Right cardiac atrium (tissue), 5 donors: ENCODE measurements around the gene THRB. TPM values are rescaled to one million over a fixed set of nuclear protein-coding genes. Genes with fewer than 3 reads are reported as not detected.

Experiments
- ATAC-seq, 2 donors: fragments of 200-7000 bp; cut with Tn5 transposase; one replicate each; pipeline versions ENCODE4 v1.8.0 to v1.9.1; 2020; ENCODE audit warnings: moderate library complexity in 2 of 2, mild to moderate bottlenecking in 1 of 2
- DNase-seq, 3 donors: peaks; one replicate each; pipeline ENCODE4 v3.0.0-alpha.2; 2020
- H3K27ac ChIP-seq: one replicate; pipeline ENCODE4 v1.5.1; 2013; ENCODE audit warnings: mild to moderate bottlenecking, low read length, control low read depth, moderate library complexity
- H3K27me3 ChIP-seq: one replicate; pipeline ENCODE4 v1.6.1; 2013; ENCODE audit not compliant: control insufficient read depth, insufficient read depth
- H3K4me1 ChIP-seq: one replicate; pipeline ENCODE4 v1.6.1; 2013; ENCODE audit warnings: low read length; ENCODE audit not compliant: control insufficient read depth, insufficient read depth
- H3K4me3 ChIP-seq: one replicate; pipeline ENCODE4 v1.5.1; 2013; ENCODE audit warnings: low read length, control low read depth
- H3K9me3 ChIP-seq: one replicate; pipeline ENCODE4 v1.6.1; 2013; ENCODE audit warnings: low read length; ENCODE audit not compliant: control insufficient read depth
- WGBS: extraction: QIAGEN DNeasy Blood & Tissue Kit; methylation state at CpG from one replicate; pipeline ENCODE4 v1.1.7; 2013; 5-methylcytosine and 5-hydroxymethylcytosine counted together
- intact Hi-C, 4 donors: fragments of 100-400 bp; cut with DNase I; formaldehyde crosslinking; loops; one replicate each; pipeline versions ENCODE4 v1.11.0 to v1.14.0; 2022 to 2023
- polyA plus RNA-seq: library from polyadenylated mRNA; stranded (reverse); fragments of 200-250 nt; gene quantifications from one replicate; pipeline ENCODE4 v1.2.3, GENCODE V29; 2013
- total RNA-seq, 4 donors: library from RNA; stranded (reverse); fragmentation: NEBNext Ultra II Directional; extraction: Animal tissue kit (Norgen Biotek cat#: 25700); gene quantifications; one replicate each; pipeline ENCODE4 v1.2.1, GENCODE V29; 2021
- donor health status: healthy with polysubstance abuse.
- donor health status: DM: no; HTN: yes; CAD: no.
- donor health status: DM: no; HTN: no; CAD: no.
- donor health status: DM: no; HTN: yes; CAD: no; lungs with severe emphysema.
- donor health status: DM: yes; HTN: yes; CAD: no.

THRB gene
- total and polyA plus RNA-seq, 5 donors: 5.3 to 25.0 (median 18.5) TPM

- intact Hi-C loops: no loop called here
These were observed 339.9 kb downstream of the THRB start for GRCh38 chr3:24154781-24155180.

GRCh38 chr3:24154013-24154695, 340.5 kb downstream of the THRB start:
- DNase-seq (no peak), ATAC-seq (no peak)
- Histone ChIP-seq H3K9me3 (no peaks in the 10 kb centered on the region), H3K4me1 (peaks cover 2% of the 10 kb centered on the region), H3K27me3 (no peaks in the 10 kb centered on the region), H3K4me3 (no peak overlapping the region), H3K27ac (no peak overlapping the region)
- 91% methylated on average over 2 of the region's 2 CpGs for WGBS
- intact Hi-C loops: no loop called here

More at GRCh38 chr3:24154781-24155180, 339.9 kb downstream of the THRB start:
- no peaks in the 10 kb centered on the region for H3K27me3 ChIP-seq
- H3K4me3 ChIP-seq: no peak overlapping the region
- no peak overlapping the region for H3K27ac ChIP-seq
- no peaks in the 10 kb centered on the region for H3K9me3 ChIP-seq
- WGBS: 46% methylated on average over 1 of the region's 1 CpG
- DNase-seq (no peak), ATAC-seq (no peak)
- H3K4me1 ChIP-seq: peaks cover 2% of the 10 kb centered on the region

- peak; percentile 64 to 82 for ATAC-seq
- intact Hi-C loops: no loop called here
- Histone ChIP-seq H3K27ac (no peak overlapping the region), H3K4me1 (peaks cover 2% of the 10 kb centered on the region), H3K27me3 (no peaks in the 10 kb centered on the region), H3K9me3 (no peaks in the 10 kb centered on the region), H3K4me3 (no peak overlapping the region)
- no peak for DNase-seq
- WGBS: 28% methylated on average over 3 of the region's 3 CpGs
These were observed 343.1 kb downstream of the THRB start for GRCh38 chr3:24151594-24151993.

GRCh38 chr3:24149032-24149431, 345.6 kb downstream of the THRB start:
- H3K9me3 ChIP-seq: no peaks in the 10 kb centered on the region
- H3K27ac ChIP-seq: no peak overlapping the region
- WGBS: 81% methylated on average over 2 of the region's 2 CpGs

GRCh38 chr3:24145981-24146822, 348.4 kb downstream of the THRB start:
- peak overlapping the region; percentile 69 for H3K27ac ChIP-seq
- intact Hi-C loops: no loop called here
- DNase-seq (no peak), ATAC-seq (peak; percentile 47 to 65)
- no peaks in the 10 kb centered on the region for H3K9me3 ChIP-seq
- no peaks in the 10 kb centered on the region for H3K4me1 ChIP-seq
- 53% methylated on average over 11 of the region's 11 CpGs for WGBS
- no peak overlapping the region for H3K4me3 ChIP-seq
- no peaks in the 10 kb centered on the region for H3K27me3 ChIP-seq

More at GRCh38 chr3:24149032-24149431, 345.6 kb downstream of the THRB start:
- Histone ChIP-seq H3K4me3 (no peak overlapping the region), H3K4me1 (peaks cover 2% of the 10 kb centered on the region), H3K27me3 (no peaks in the 10 kb centered on the region)
- ATAC-seq (no peak), DNase-seq (no peak)
- intact Hi-C loops: no loop called here

- Histone ChIP-seq H3K9me3 (no peaks in the 10 kb centered on the region), H3K4me1 (no peaks in the 10 kb centered on the region), H3K27ac (no peak overlapping the region), H3K27me3 (no peaks in the 10 kb centered on the region), H3K4me3 (no peak overlapping the region)
- no peak for DNase-seq
- ATAC-seq: no peak
- intact Hi-C loops: no loop called here
These were observed 349.2 kb downstream of the THRB start for GRCh38 chr3:24145481-24145880.

- ATAC-seq: no peak
- H3K27me3 ChIP-seq: no peaks in the 10 kb centered on the region
- H3K27ac ChIP-seq: no peak overlapping the region
- no peak overlapping the region for H3K4me3 ChIP-seq
- no peak for DNase-seq
- no peaks in the 10 kb centered on the region for H3K9me3 ChIP-seq
- peaks cover 4% of the 10 kb centered on the region for H3K4me1 ChIP-seq
- WGBS: 99% methylated on average over 1 of the region's 1 CpG
- intact Hi-C loops: no loop called here
These were observed 352.5 kb downstream of the THRB start for GRCh38 chr3:24142127-24142526.

GRCh38 chr3:24141548-24141947, 353.1 kb downstream of the THRB start:
- peaks cover 4% of the 10 kb centered on the region for H3K4me1 ChIP-seq
- 87% methylated on average over 2 of the region's 2 CpGs for WGBS
- no peak overlapping the region for H3K27ac ChIP-seq
- intact Hi-C loops: no loop called here
- no peak for DNase-seq
- H3K27me3 ChIP-seq: no peaks in the 10 kb centered on the region
- no peak for ATAC-seq
- H3K4me3 ChIP-seq: no peak overlapping the region
- no peaks in the 10 kb centered on the region for H3K9me3 ChIP-seq

GRCh38 chr3:24139463-24140412, 354.9 kb downstream of the THRB start:
- Histone ChIP-seq H3K27ac (no peak overlapping the region), H3K27me3 (no peaks in the 10 kb centered on the region), H3K4me3 (no peak overlapping the region), H3K9me3 (no peaks in the 10 kb centered on the region), H3K4me1 (peaks cover 4% of the 10 kb centered on the region)
- WGBS: 67% methylated on average over 4 of the region's 4 CpGs
- DNase-seq: no peak
- intact Hi-C loops: no loop called here
- no peak for ATAC-seq

- no peak for ATAC-seq
- no peak for DNase-seq
- WGBS: 60% methylated on average over 1 of the region's 1 CpG
- no peaks in the 10 kb centered on the region for H3K27me3 ChIP-seq
- intact Hi-C loops: no loop called here
- no peaks in the 10 kb centered on the region for H3K9me3 ChIP-seq
- H3K27ac ChIP-seq: no peak overlapping the region
- peaks cover 4% of the 10 kb centered on the region for H3K4me1 ChIP-seq
- H3K4me3 ChIP-seq: no peak overlapping the region
These were observed 355.8 kb downstream of the THRB start for GRCh38 chr3:24138876-24139256.
